Measurements from ENCODE around the gene DOK5. TPM values are rescaled to one million over a fixed set of nuclear protein-coding genes. Genes with fewer than 3 reads are reported as not detected.

The DOK5 gene
- total RNA-seq, 2 experiments from 2014 or later: not detected

GRCh38 chr20:54576518-54576917, 101.1 kb downstream of the DOK5 start:
- CTCF ChIA-PET: no interaction called here

GRCh38 chr20:54577637-54578036, 102.2 kb downstream of the DOK5 start:
- Mint-ChIP-seq H3K4me3 (no peak overlapping the region), H3K9me3 (no peaks in the 10 kb centered on the region), H3K36me3 (ENCODE audit: low read depth) (no peaks in the 10 kb centered on the region), H3K4me1 (ENCODE audit: low read depth) (no peaks in the 10 kb centered on the region), H3K27ac (no peak overlapping the region), H3K27me3 (peaks cover 11% of the 10 kb centered on the region)
- intact Hi-C loops (cut with DNase I, micrococcal nuclease): no loop called here
- DNase-seq: no peak
- no peaks in the 10 kb centered on the region for H3K27me3 ChIP-seq (ENCODE audit: control insufficient read depth in 1 of 2, insufficient read depth in 2 of 2, low read length in 2 of 2)
- CTCF ChIA-PET: no interaction called here
- no peak for TF ChIP-seq CTCF (IDR thresholded peaks at IDR 0.05)
- POLR2A ChIA-PET: no interaction called here
- H3K27ac ChIP-seq (ENCODE audit: low read depth in 1 of 2, low read length in 2 of 2): no peak overlapping the region
- no peak for ATAC-seq (ENCODE audit: poor library complexity)
- H3K9me3 ChIP-seq (ENCODE audit: control insufficient read depth in 1 of 2, insufficient read depth in 1 of 2, low read length in 2 of 2): no peaks in the 10 kb centered on the region
- H3K4me3 ChIP-seq (ENCODE audit: low read length): no peak overlapping the region
- H3K36me3 ChIP-seq (ENCODE audit: insufficient read depth, low read length): no peaks in the 10 kb centered on the region
- no peaks in the 10 kb centered on the region for H3K4me1 ChIP-seq (ENCODE audit: insufficient read depth, low read length)

More at GRCh38 chr20:54576518-54576917, 101.1 kb downstream of the DOK5 start:
- no peak for TF ChIP-seq CTCF (IDR thresholded peaks at IDR 0.05)
- peaks cover 11% of the 10 kb centered on the region for H3K27me3 Mint-ChIP-seq
- H3K27me3 ChIP-seq (ENCODE audit: control insufficient read depth in 1 of 2, insufficient read depth in 2 of 2, low read length in 2 of 2): no peaks in the 10 kb centered on the region
- intact Hi-C loops (cut with DNase I, micrococcal nuclease): no loop called here
- no peak overlapping the region for H3K4me3 ChIP-seq (ENCODE audit: low read length)
- no peak overlapping the region for H3K27ac ChIP-seq (ENCODE audit: low read depth in 1 of 2, low read length in 2 of 2)
- POLR2A ChIA-PET: no interaction called here
- ATAC-seq (ENCODE audit: poor library complexity) (no peak), DNase-seq (no peak)
- no peaks in the 10 kb centered on the region for H3K4me1 ChIP-seq (ENCODE audit: insufficient read depth, low read length)
- no peak overlapping the region for H3K4me3 Mint-ChIP-seq
- no peaks in the 10 kb centered on the region for H3K36me3 ChIP-seq (ENCODE audit: insufficient read depth, low read length)
- H3K9me3 ChIP-seq (ENCODE audit: control insufficient read depth in 1 of 2, insufficient read depth in 1 of 2, low read length in 2 of 2): peaks cover 0 to 4% of the 10 kb centered on the region in 2 experiments
- no peaks in the 10 kb centered on the region for H3K36me3 Mint-ChIP-seq (ENCODE audit: low read depth)
- H3K4me1 Mint-ChIP-seq (ENCODE audit: low read depth): no peaks in the 10 kb centered on the region
- H3K9me3 Mint-ChIP-seq: no peaks in the 10 kb centered on the region
- H3K27ac Mint-ChIP-seq: no peak overlapping the region

GRCh38 chr20:54585217-54585616, 109.8 kb downstream of the DOK5 start:
- H3K27me3 Mint-ChIP-seq: peaks cover 14% of the 10 kb centered on the region
- no peaks in the 10 kb centered on the region for H3K36me3 Mint-ChIP-seq (ENCODE audit: low read depth)
- ATAC-seq (ENCODE audit: poor library complexity): no peak
- H3K4me3 ChIP-seq (ENCODE audit: low read length): no peak overlapping the region
- no peaks in the 10 kb centered on the region for H3K36me3 ChIP-seq (ENCODE audit: insufficient read depth, low read length)
- DNase-seq: no peak
- no peaks in the 10 kb centered on the region for H3K27me3 ChIP-seq (ENCODE audit: control insufficient read depth in 1 of 2, insufficient read depth in 2 of 2, low read length in 2 of 2)
- POLR2A ChIA-PET: no interaction called here
- TF ChIP-seq CTCF (IDR thresholded peaks at IDR 0.05): no peak
- intact Hi-C loops (cut with DNase I, micrococcal nuclease): no loop called here
- H3K27ac ChIP-seq (ENCODE audit: low read depth in 1 of 2, low read length in 2 of 2): no peak overlapping the region
- H3K4me1 Mint-ChIP-seq (ENCODE audit: low read depth): no peaks in the 10 kb centered on the region
- H3K9me3 ChIP-seq (ENCODE audit: control insufficient read depth in 1 of 2, insufficient read depth in 1 of 2, low read length in 2 of 2): no peaks in the 10 kb centered on the region
- no peaks in the 10 kb centered on the region for H3K9me3 Mint-ChIP-seq
- CTCF ChIA-PET: no interaction called here
- H3K4me1 ChIP-seq (ENCODE audit: insufficient read depth, low read length): no peaks in the 10 kb centered on the region
- no peak overlapping the region for H3K27ac Mint-ChIP-seq
- no peak overlapping the region for H3K4me3 Mint-ChIP-seq
